GM23248 (cell line): ENCODE measurements around the gene ALDH3B1.

Experiments
- EZH2 ChIP-seq: fragments of 200-600 bp; sonication (generic); IDR thresholded peaks from 2 replicates; pipeline ENCODE4 v1.6.1; 2018; ENCODE audit warnings: antibody characterized with exemption, mild to moderate bottlenecking; ENCODE audit not compliant: insufficient read depth, poor library complexity, severe bottlenecking
- EZH2phosphoT487 ChIP-seq: fragments of 200-600 bp; sonication (generic); IDR thresholded peaks from 2 replicates; pipeline ENCODE4 v1.6.1; 2018; ENCODE audit warnings: antibody characterized with exemption, moderate library complexity, mild to moderate bottlenecking, low read depth; ENCODE audit not compliant: insufficient read depth

DNA sequence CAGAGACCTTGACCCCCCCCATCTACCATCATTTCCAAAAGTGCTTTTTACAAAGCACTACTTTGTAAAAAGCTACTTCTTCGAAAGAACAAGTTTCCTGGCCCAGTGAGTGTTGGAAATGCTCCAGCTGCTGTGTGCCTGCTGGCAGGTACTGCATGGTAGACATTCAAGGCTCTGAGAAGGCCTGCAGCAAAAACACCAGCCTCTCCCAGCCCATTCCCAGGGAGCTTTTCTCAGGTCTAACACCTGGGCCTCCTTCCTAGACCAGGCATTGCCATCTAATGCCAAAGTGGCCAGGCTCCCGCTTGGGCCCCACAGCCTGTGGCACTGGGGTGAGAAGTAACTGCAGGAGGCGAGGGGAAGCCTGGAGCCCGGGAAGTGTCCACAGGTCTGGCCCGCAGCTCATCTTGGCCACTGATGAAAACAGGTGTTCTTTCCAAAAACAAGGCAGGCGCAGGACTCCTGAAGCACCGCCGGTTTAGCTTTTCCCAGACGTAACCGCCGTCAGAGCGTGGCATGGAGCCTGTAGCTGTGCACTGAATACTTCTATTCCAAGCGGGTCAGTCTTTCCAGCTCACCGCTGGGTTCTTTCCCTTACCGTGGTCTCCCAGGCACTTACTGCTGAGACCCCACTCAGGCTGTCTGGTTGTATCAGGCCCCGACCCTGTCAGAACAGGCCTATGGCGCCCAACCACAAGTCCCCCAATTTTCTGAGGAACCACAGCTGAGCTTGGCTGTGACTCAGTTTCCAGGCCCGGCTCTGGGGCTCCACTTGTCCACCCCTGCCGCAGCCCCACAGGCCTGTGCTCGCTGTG, 27.5 kb downstream of the ALDH3B1 start:
- TF ChIP-seq EZH2 = no peak
- TF ChIP-seq EZH2phosphoT487 = no peak
